ENCODE results near the gene DIPK1B. TPM values are rescaled to one million over a fixed set of nuclear protein-coding genes. Genes with fewer than 3 reads are reported as not detected.

The DIPK1B gene
- total RNA-seq, 1 donor from 2014 or later = 22.4 TPM

DNA sequence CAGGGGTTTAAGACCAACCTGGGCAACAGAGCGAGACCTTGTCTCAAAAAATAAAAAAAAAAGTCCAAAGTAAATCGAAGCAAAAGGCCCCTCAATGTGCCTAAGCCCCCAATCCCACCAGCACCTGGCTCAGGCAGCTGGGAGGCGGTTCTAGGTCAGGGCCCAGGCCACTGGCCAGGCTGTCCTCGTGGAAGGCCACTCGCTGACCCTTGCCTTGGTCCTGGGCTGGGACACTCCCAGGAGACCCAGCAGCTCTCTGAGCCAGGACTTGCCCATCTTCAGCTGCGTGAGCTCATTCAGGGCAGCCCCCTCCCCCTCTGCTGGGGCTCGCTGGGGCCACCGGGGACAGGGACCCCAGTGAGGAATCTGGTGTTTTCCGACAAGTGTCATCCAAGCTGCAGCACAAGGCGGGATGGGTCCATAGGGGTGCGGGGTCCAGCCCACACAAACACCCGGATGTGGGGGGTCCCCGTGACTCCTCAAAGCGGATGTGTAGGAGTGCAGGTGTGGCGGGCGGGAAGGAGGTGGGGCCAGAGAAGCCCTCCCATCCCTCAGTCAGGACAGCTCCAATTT lies 29.1 kb upstream of the DIPK1B start:
- Histone ChIP-seq H4K20me1 (ENCODE audit: insufficient read depth, low read length) (peaks cover 59% of the 10 kb centered on the region), H2AFZ (ENCODE audit: low read depth, low read length) (no peak overlapping the region), H3K27me3 (ENCODE audit: insufficient read depth, low read length) (no peaks in the 10 kb centered on the region), H3K27ac (ENCODE audit: low read depth, low read length) (no peak overlapping the region), H3K79me2 (ENCODE audit: insufficient read depth, low read length) (peaks cover 23% of the 10 kb centered on the region), H3K4me3 (ENCODE audit: insufficient read depth, low read depth, low read length) (no peak overlapping the region), H3K36me3 (ENCODE audit: insufficient read depth, low read length) (no peaks in the 10 kb centered on the region), H3K9me3 (ENCODE audit: insufficient read depth, low read depth, low read length) (no peaks in the 10 kb centered on the region), H3K9ac (ENCODE audit: low read length) (no peak overlapping the region), H3K4me1 (ENCODE audit: insufficient read depth, low read length) (peaks cover 7% of the 10 kb centered on the region), H3K4me2 (ENCODE audit: low read length) (no peak overlapping the region)
- H3K36me3 Mint-ChIP-seq (ENCODE audit: low read depth, unreplicated experiment) = no peaks in the 10 kb centered on the region
- no peak for FAIRE-seq
- no peaks in the 10 kb centered on the region for H3K9me3 Mint-ChIP-seq (ENCODE audit: unreplicated experiment)
- H3K27ac Mint-ChIP-seq (ENCODE audit: unreplicated experiment) = no peak overlapping the region
- TF ChIP-seq, protein P1, sequence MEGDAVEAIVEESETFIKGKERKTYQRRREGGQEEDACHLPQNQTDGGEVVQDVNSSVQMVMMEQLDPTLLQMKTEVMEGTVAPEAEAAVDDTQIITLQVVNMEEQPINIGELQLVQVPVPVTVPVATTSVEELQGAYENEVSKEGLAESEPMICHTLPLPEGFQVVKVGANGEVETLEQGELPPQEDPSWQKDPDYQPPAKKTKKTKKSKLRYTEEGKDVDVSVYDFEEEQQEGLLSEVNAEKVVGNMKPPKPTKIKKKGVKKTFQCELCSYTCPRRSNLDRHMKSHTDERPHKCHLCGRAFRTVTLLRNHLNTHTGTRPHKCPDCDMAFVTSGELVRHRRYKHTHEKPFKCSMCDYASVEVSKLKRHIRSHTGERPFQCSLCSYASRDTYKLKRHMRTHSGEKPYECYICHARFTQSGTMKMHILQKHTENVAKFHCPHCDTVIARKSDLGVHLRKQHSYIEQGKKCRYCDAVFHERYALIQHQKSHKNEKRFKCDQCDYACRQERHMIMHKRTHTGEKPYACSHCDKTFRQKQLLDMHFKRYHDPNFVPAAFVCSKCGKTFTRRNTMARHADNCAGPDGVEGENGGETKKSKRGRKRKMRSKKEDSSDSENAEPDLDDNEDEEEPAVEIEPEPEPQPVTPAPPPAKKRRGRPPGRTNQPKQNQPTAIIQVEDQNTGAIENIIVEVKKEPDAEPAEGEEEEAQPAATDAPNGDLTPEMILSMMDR (IDR thresholded peaks at IDR 0.05; ENCODE audit: insufficient read depth, low read depth, low read length) = no peak
- TF ChIP-seq EZH2 (IDR thresholded peaks at IDR 0.05; ENCODE audit: insufficient read depth, low read length) = no peak
- no peak overlapping the region for H3K4me3 Mint-ChIP-seq (ENCODE audit: unreplicated experiment)
- peaks cover 2% of the 10 kb centered on the region for H3K27me3 Mint-ChIP-seq (ENCODE audit: low read depth, unreplicated experiment)
- no peaks in the 10 kb centered on the region for H3K4me1 Mint-ChIP-seq (ENCODE audit: low read depth, unreplicated experiment)
- DNase-seq (ENCODE audit: low read depth) = no peak

DNA sequence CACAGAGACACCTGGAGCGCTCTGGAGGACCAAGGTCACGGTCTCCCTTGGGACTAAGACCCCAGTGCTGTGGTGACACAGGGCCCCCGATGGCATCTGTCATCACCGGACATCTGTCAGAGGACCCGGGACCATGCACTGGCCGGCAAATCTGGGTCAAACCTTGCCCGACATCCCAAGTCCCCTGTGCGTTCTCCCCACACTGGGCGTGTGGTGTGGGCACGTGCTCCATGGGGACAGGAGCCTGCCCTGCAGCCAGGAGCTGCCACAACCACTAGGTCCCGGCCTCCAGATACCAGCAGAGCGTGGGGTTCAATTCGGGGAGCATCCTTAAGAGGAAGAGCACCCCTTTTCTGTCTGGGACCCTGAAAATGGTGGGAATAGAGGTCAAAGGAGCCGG lies 28.6 kb upstream of the DIPK1B start:
- DNase-seq (ENCODE audit: low read depth) (no peak), FAIRE-seq (no peak)
- Histone ChIP-seq H3K4me1 (ENCODE audit: insufficient read depth, low read length) (peaks cover 7% of the 10 kb centered on the region), H3K27ac (ENCODE audit: low read depth, low read length) (no peak overlapping the region), H3K9ac (ENCODE audit: low read length) (no peak overlapping the region), H3K27me3 (ENCODE audit: insufficient read depth, low read length) (no peaks in the 10 kb centered on the region), H4K20me1 (ENCODE audit: insufficient read depth, low read length) (peaks cover 54% of the 10 kb centered on the region), H3K9me3 (ENCODE audit: insufficient read depth, low read depth, low read length) (no peaks in the 10 kb centered on the region), H3K4me3 (ENCODE audit: insufficient read depth, low read depth, low read length) (no peak overlapping the region), H2AFZ (ENCODE audit: low read depth, low read length) (no peak overlapping the region), H3K79me2 (ENCODE audit: insufficient read depth, low read length) (peaks cover 23% of the 10 kb centered on the region), H3K4me2 (ENCODE audit: low read length) (no peak overlapping the region), H3K36me3 (ENCODE audit: insufficient read depth, low read length) (no peaks in the 10 kb centered on the region)
- Mint-ChIP-seq H3K9me3 (ENCODE audit: unreplicated experiment) (no peaks in the 10 kb centered on the region), H3K27ac (ENCODE audit: unreplicated experiment) (no peak overlapping the region), H3K27me3 (ENCODE audit: low read depth, unreplicated experiment) (peaks cover 4% of the 10 kb centered on the region), H3K36me3 (ENCODE audit: low read depth, unreplicated experiment) (no peaks in the 10 kb centered on the region), H3K4me3 (ENCODE audit: unreplicated experiment) (no peak overlapping the region), H3K4me1 (ENCODE audit: low read depth, unreplicated experiment) (no peaks in the 10 kb centered on the region)
- TF ChIP-seq EZH2 (IDR thresholded peaks at IDR 0.05; ENCODE audit: insufficient read depth, low read length) = no peak
- TF ChIP-seq, protein P1 (IDR thresholded peaks at IDR 0.05; ENCODE audit: insufficient read depth, low read depth, low read length) = no peak

DNA sequence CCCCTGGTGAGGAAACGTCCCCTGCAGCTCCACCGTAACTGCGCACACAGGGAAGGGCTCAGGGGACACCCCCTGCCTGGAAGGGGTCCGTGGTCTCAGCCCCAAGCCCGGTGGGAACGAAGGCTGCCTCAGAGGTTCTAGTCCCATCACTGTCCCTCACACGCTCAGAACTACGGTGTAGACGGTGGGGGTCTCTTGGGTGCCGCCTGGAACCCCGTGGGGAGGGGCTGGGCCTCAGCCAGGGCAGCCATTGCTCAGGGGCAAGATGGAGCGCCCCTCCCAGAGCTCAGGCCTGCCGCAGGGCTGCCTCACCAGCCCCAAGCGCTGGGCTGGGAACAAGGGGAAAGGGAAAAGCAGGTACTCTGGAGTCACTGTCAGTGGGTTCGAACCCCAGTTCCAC lies 28.0 kb upstream of the DIPK1B start:
- FAIRE-seq = no peak
- Mint-ChIP-seq H3K36me3 (ENCODE audit: low read depth, unreplicated experiment) (no peaks in the 10 kb centered on the region), H3K4me3 (ENCODE audit: unreplicated experiment) (no peak overlapping the region)

More for the DNA sequence above, 28.0 kb upstream of the DIPK1B start:
- peaks cover 18% of the 10 kb centered on the region for H3K79me2 ChIP-seq (ENCODE audit: insufficient read depth, low read length)
- peaks cover 8% of the 10 kb centered on the region for H3K27me3 Mint-ChIP-seq (ENCODE audit: low read depth, unreplicated experiment)
- peaks cover 7% of the 10 kb centered on the region for H3K4me1 ChIP-seq (ENCODE audit: insufficient read depth, low read length)
- TF ChIP-seq, protein P1 (IDR thresholded peaks at IDR 0.05; ENCODE audit: insufficient read depth, low read depth, low read length) = no peak
- TF ChIP-seq EZH2 (IDR thresholded peaks at IDR 0.05; ENCODE audit: insufficient read depth, low read length) = no peak
- no peaks in the 10 kb centered on the region for H3K9me3 ChIP-seq (ENCODE audit: insufficient read depth, low read depth, low read length)
- H3K36me3 ChIP-seq (ENCODE audit: insufficient read depth, low read length) = no peaks in the 10 kb centered on the region
- no peak overlapping the region for H2AFZ ChIP-seq (ENCODE audit: low read depth, low read length)
- H3K27me3 ChIP-seq (ENCODE audit: insufficient read depth, low read length) = no peaks in the 10 kb centered on the region
- no peaks in the 10 kb centered on the region for H3K4me1 Mint-ChIP-seq (ENCODE audit: low read depth, unreplicated experiment)
- H3K9me3 Mint-ChIP-seq (ENCODE audit: unreplicated experiment) = no peaks in the 10 kb centered on the region
- peaks cover 48% of the 10 kb centered on the region for H4K20me1 ChIP-seq (ENCODE audit: insufficient read depth, low read length)
- DNase-seq (ENCODE audit: low read depth) = no peak
- no peak overlapping the region for H3K27ac Mint-ChIP-seq (ENCODE audit: unreplicated experiment)
- H3K9ac ChIP-seq (ENCODE audit: low read length) = no peak overlapping the region
- H3K4me3 ChIP-seq (ENCODE audit: insufficient read depth, low read depth, low read length) = no peak overlapping the region
- no peak overlapping the region for H3K27ac ChIP-seq (ENCODE audit: low read depth, low read length)
- no peak overlapping the region for H3K4me2 ChIP-seq (ENCODE audit: low read length)

Data from astrocyte (in vitro differentiated cells and primary cell).